H9 (cell line): ENCODE data around the gene CES2. TPM values are rescaled to one million over a fixed set of nuclear protein-coding genes. Genes with fewer than 3 reads are reported as not detected.

Experiments
- DNase-seq: peaks from one replicate; pipeline ENCODE4 v3.0.0-alpha.2; 2017
- H2AFZ ChIP-seq: one replicate; pipeline ENCODE4 v1.6.1; 2013; ENCODE audit warnings: mild to moderate bottlenecking, low read length, control low read depth, moderate library complexity
- H2AK5ac ChIP-seq: 2 replicates; pipeline ENCODE4 v1.6.1; 2013; ENCODE audit warnings: low read length, control low read depth, mixed read lengths; ENCODE audit not compliant: insufficient read length
- H2BK120ac ChIP-seq: one replicate; pipeline ENCODE4 v1.6.1; 2013; ENCODE audit warnings: low read depth, mild to moderate bottlenecking, low read length, control low read depth, inconsistent platforms; ENCODE audit not compliant: poor library complexity, severe bottlenecking
- H2BK12ac ChIP-seq: 2 replicates; pipeline ENCODE4 v1.6.1; 2013; ENCODE audit warnings: low read length, control low read depth, mixed read lengths, low read depth; ENCODE audit not compliant: insufficient read length
- H2BK15ac ChIP-seq: 2 replicates; pipeline ENCODE4 v1.6.1; 2013; ENCODE audit warnings: low read depth, low read length, control low read depth
- H2BK20ac ChIP-seq: one replicate; pipeline ENCODE4 v1.6.1; 2013; ENCODE audit warnings: low read depth, mild to moderate bottlenecking, low read length, control low read depth, inconsistent platforms; ENCODE audit not compliant: poor library complexity, severe bottlenecking
- H2BK5ac ChIP-seq: 2 replicates; pipeline ENCODE4 v1.6.1; 2013; ENCODE audit warnings: low read length, control low read depth, mixed read lengths; ENCODE audit not compliant: insufficient read length
- H3K14ac ChIP-seq: 2 replicates; pipeline ENCODE4 v1.6.1; 2013; ENCODE audit warnings: low read length, control low read depth; ENCODE audit not compliant: insufficient read depth
- H3K18ac ChIP-seq: 2 replicates; pipeline ENCODE4 v1.6.1; 2013; ENCODE audit warnings: low read depth, mild to moderate bottlenecking, mixed read lengths, low read length, control low read depth; ENCODE audit not compliant: insufficient read length
- H3K23ac ChIP-seq: 2 replicates; pipeline ENCODE4 v1.6.1; 2013; ENCODE audit warnings: low read length, control low read depth, mixed read lengths, low read depth; ENCODE audit not compliant: insufficient read length
- H3K23me2 ChIP-seq: 2 replicates; pipeline ENCODE4 v1.6.1; 2013; ENCODE audit warnings: low read depth, mild to moderate bottlenecking, mixed read lengths, low read length, control low read depth; ENCODE audit not compliant: insufficient read length, poor library complexity, severe bottlenecking
- H3K27ac ChIP-seq: 2 replicates; pipeline ENCODE4 v1.5.1; 2013; ENCODE audit warnings: low read length, control low read depth, mixed read lengths, low read depth; ENCODE audit not compliant: insufficient read length
- H3K27me3 ChIP-seq: 2 replicates; pipeline ENCODE4 v1.6.1; 2013; ENCODE audit warnings: low read length, control low read depth, inconsistent platforms; ENCODE audit not compliant: insufficient read depth
- H3K4ac ChIP-seq: 2 replicates; pipeline ENCODE4 v1.6.1; 2013; ENCODE audit warnings: low read depth, mild to moderate bottlenecking, control low read depth, inconsistent platforms, low read length, moderate library complexity
- H3K4me1 ChIP-seq: 2 replicates; pipeline ENCODE4 v1.6.1; 2013; ENCODE audit warnings: low read length, control low read depth, inconsistent platforms; ENCODE audit not compliant: insufficient read depth
- H3K4me2 ChIP-seq: 2 replicates; pipeline ENCODE4 v1.6.1; 2013; ENCODE audit warnings: low read length, control low read depth, mixed read lengths; ENCODE audit not compliant: insufficient read length, insufficient read depth
- H3K56ac ChIP-seq: 2 replicates; pipeline ENCODE4 v1.6.1; 2013; ENCODE audit warnings: low read depth, mild to moderate bottlenecking, mixed read lengths, low read length, control low read depth; ENCODE audit not compliant: insufficient read length
- H3K79me1 ChIP-seq: 2 replicates; pipeline ENCODE4 v1.6.1; 2013; ENCODE audit warnings: low read depth, mild to moderate bottlenecking, moderate library complexity, low read length, control low read depth, inconsistent platforms; ENCODE audit not compliant: insufficient read depth, poor library complexity, severe bottlenecking
- H3K79me2 ChIP-seq: 2 replicates; pipeline ENCODE4 v1.6.1; 2013; ENCODE audit warnings: low read length, control low read depth, inconsistent platforms; ENCODE audit not compliant: insufficient read depth
- H3K9ac ChIP-seq: 2 replicates; pipeline ENCODE4 v1.6.1; 2013; ENCODE audit warnings: low read length, control low read depth, mixed read lengths; ENCODE audit not compliant: insufficient read length; ENCODE audit errors: extremely low read depth
- H3K9me3 ChIP-seq: one replicate; pipeline ENCODE4 v1.6.1; 2013; ENCODE audit warnings: low read depth, low read length, inconsistent platforms; ENCODE audit not compliant: control insufficient read depth
- H3T11ph ChIP-seq: one replicate; pipeline ENCODE4 v1.6.1; 2013; ENCODE audit warnings: mild to moderate bottlenecking, low read length, control low read depth, inconsistent platforms
- H4K20me1 ChIP-seq: one replicate; pipeline ENCODE4 v1.6.1; 2013; ENCODE audit not compliant: control insufficient read depth, insufficient read length, insufficient read depth
- H4K5ac ChIP-seq: 2 replicates; pipeline ENCODE4 v1.6.1; 2013; ENCODE audit warnings: low read depth, mild to moderate bottlenecking, mixed read lengths, low read length, control low read depth; ENCODE audit not compliant: insufficient read length
- H4K8ac ChIP-seq: replicated peaks from 2 replicates; pipeline ENCODE4 v1.6.1; 2013; ENCODE audit warnings: low read length, control low read depth, mixed read lengths, low read depth; ENCODE audit not compliant: insufficient read length
- H4K91ac ChIP-seq: 2 replicates; pipeline ENCODE4 v1.6.1; 2013; ENCODE audit warnings: low read depth, mild to moderate bottlenecking, moderate library complexity, mixed read lengths, low read length, control low read depth; ENCODE audit not compliant: insufficient read length
- H3K27ac Mint-ChIP-seq, 3 experiments: 2 replicates in 2 of 3; 3 replicates in 1 of 3; pipeline ENCODE4 v1.8.0; 2020 to 2021; ENCODE audit warnings: mixed read lengths in 3 of 3, mild to moderate bottlenecking in 1 of 3, moderate library complexity in 1 of 3
- H3K27me3 Mint-ChIP-seq: 2 replicates; pipeline ENCODE4 v1.8.0; 2021; ENCODE audit warnings: low read depth, mild to moderate bottlenecking, moderate library complexity, mixed read lengths
- H3K36me3 Mint-ChIP-seq, 3 experiments: 2 replicates in 2 of 3; 3 replicates in 1 of 3; pipeline ENCODE4 v1.8.0; 2020 to 2021; ENCODE audit warnings: low read depth in 3 of 3, mixed read lengths in 3 of 3; ENCODE audit not compliant: insufficient read depth in 1 of 3
- H3K4me1 Mint-ChIP-seq, 2 experiments: 2 replicates each; pipeline ENCODE4 v1.8.0; 2020; ENCODE audit warnings: mixed read lengths in 2 of 2
- H3K4me3 Mint-ChIP-seq, 2 experiments: 2 replicates in 1 of 2; 3 replicates in 1 of 2; pipeline ENCODE4 v1.8.0; 2020 to 2021; ENCODE audit warnings: mild to moderate bottlenecking in 2 of 2, mixed read lengths in 2 of 2, moderate library complexity in 1 of 2
- H3K9me3 Mint-ChIP-seq, 2 experiments: 2 replicates in 1 of 2; 3 replicates in 1 of 2; pipeline ENCODE4 v1.8.0; 2020; ENCODE audit warnings: mild to moderate bottlenecking in 2 of 2, mixed read lengths in 2 of 2, moderate library complexity in 1 of 2
- WGBS: extraction: QIAGEN DNeasy Blood & Tissue Kit; methylation state at CpG from one replicate; pipeline ENCODE4 v1.1.7; 2013; ENCODE audit warnings: missing lambda C conversion rate, low lambda C conversion rate, mixed read lengths; ENCODE audit not compliant: insufficient read length; ENCODE audit errors: extremely low coverage; 5-methylcytosine and 5-hydroxymethylcytosine counted together
- total RNA-seq: library from RNA; stranded (reverse); gene quantifications from 2 replicates; pipeline ENCODE4 v1.2.1, GENCODE V29; 2021
- TF ChIP-seq, protein P1 (sequence below): fragments of 200-600 bp; sonication (generic); conservative IDR thresholded peaks from 3 replicates; pipeline ENCODE4 v1.8.0; 2021; ENCODE audit warnings: antibody characterized with exemption, mild to moderate bottlenecking

The CES2 gene
- total RNA-seq, 1 experiment from 2014 or later, result 28.2 TPM

DNA sequence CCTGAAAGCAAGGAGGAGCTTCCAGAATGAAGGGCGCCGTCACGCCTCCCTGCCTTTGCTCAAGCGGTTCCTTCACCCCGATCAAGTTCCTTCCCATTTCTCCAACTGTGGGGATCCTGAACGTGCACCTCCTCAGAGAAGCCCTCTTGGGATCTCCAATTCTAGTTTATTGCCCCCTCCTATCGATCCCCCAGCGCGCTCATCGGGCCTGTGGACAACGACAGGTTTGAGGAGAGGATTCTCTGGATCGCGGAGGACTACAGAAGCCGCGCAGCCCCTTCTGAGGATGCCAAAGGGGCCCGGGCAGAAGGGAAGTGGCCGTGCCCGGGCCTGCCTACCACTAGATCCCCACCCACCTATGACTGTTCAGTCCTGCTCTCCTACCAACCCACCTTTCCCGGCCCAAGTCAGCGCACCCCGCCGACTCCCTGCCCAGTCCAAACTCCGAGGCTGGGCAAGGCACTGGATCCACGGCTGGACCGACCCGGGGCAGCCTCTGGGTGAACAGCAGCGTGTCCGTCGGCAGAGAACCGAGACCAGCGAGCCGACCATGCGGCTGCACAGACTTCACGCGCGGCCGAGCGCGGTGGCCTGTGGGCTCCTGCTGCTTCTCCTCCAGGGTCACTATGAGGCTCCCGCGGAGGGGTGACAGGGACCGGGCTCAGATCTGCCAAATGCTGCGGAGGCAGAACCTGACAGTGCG is 13.0 kb downstream of the CES2 start:
- Histone ChIP-seq H4K91ac (no peak overlapping the region), H2BK120ac (no peak overlapping the region), H3K18ac (no peak overlapping the region), H4K5ac (no peak overlapping the region), H2BK15ac (no peak overlapping the region), H3K9ac (no peak overlapping the region), H2BK5ac (no peak overlapping the region), H4K8ac (no peak overlapping the region), H2AFZ (no peak overlapping the region), H3K9me3 (no peaks in the 10 kb centered on the region), H3K79me1 (no peaks in the 10 kb centered on the region), H3K23me2 (no peaks in the 10 kb centered on the region), H3K4me1 (no peaks in the 10 kb centered on the region), H3K4me2 (peak overlapping the region; percentile 21), H3K4ac (no peak overlapping the region), H2BK20ac (no peak overlapping the region), H3K27me3 (peaks cover 14% of the 10 kb centered on the region; the same call in 1 of the 2 replicates), H3K27ac (no peak overlapping the region), H3K14ac (no peak overlapping the region), H3K23ac (no peak overlapping the region), H2AK5ac (no peak overlapping the region), H3K56ac (no peak overlapping the region), H3T11ph (no peak overlapping the region), H4K20me1 (no peaks in the 10 kb centered on the region), H3K79me2 (no peaks in the 10 kb centered on the region), H2BK12ac (no peak overlapping the region)
- Mint-ChIP-seq H3K4me3 (no peak overlapping the region), H3K9me3 (peaks cover 6 to 8% of the 10 kb centered on the region in 2 experiments; a peak in 3 of 5 replicates), H3K27me3 (peaks cover 5% of the 10 kb centered on the region), H3K36me3 (peaks cover 0 to 12% (median 8%) of the 10 kb centered on the region in 3 experiments; a peak in 5 of 7 replicates), H3K4me1 (peaks cover 7 to 10% of the 10 kb centered on the region in 2 experiments), H3K27ac (no peak overlapping the region)
- WGBS, result no CpG with 5 or more reads among the region's 44 CpGs
- TF ChIP-seq, protein P1, sequence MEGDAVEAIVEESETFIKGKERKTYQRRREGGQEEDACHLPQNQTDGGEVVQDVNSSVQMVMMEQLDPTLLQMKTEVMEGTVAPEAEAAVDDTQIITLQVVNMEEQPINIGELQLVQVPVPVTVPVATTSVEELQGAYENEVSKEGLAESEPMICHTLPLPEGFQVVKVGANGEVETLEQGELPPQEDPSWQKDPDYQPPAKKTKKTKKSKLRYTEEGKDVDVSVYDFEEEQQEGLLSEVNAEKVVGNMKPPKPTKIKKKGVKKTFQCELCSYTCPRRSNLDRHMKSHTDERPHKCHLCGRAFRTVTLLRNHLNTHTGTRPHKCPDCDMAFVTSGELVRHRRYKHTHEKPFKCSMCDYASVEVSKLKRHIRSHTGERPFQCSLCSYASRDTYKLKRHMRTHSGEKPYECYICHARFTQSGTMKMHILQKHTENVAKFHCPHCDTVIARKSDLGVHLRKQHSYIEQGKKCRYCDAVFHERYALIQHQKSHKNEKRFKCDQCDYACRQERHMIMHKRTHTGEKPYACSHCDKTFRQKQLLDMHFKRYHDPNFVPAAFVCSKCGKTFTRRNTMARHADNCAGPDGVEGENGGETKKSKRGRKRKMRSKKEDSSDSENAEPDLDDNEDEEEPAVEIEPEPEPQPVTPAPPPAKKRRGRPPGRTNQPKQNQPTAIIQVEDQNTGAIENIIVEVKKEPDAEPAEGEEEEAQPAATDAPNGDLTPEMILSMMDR, result no peak
- no peak for DNase-seq
